HAP-1 (cell line): ENCODE results near the gene ITGB5.
"Not testable (repeated sequence)": the region's sequence is repeated elsewhere in the genome, so short reads cannot be mapped to it uniquely, and the experiment has no call there.

Source experiments
- DNase-seq, 2 experiments: peaks; one replicate each; pipeline ENCODE4 v3.0.0-alpha.2; 2016 to 2020; ENCODE audit warnings: low spot score in 2 of 2
- H3K27me3 ChIP-seq: fragments of 250-450 bp; sonication (Bioruptor Pico); 2 replicates; pipeline ENCODE4 v1.5.1; 2020; ENCODE audit warnings: low read depth, mild to moderate bottlenecking, moderate library complexity
- H3K36me3 ChIP-seq: fragments of 250-450 bp; sonication (Bioruptor Pico); replicated peaks from 2 replicates; pipeline ENCODE4 v1.5.1; 2020; ENCODE audit warnings: mild to moderate bottlenecking
- H3K4me1 ChIP-seq: fragments of 250-450 bp; sonication (Bioruptor Pico); 2 replicates; pipeline ENCODE4 v1.5.1; 2020; ENCODE audit warnings: mild to moderate bottlenecking
- H3K4me3 ChIP-seq: fragments of 250-450 bp; sonication (Bioruptor Pico); 2 replicates; pipeline ENCODE4 v1.5.1; 2020; ENCODE audit warnings: mild to moderate bottlenecking, moderate library complexity
- H3K9me3 ChIP-seq: fragments of 250-450 bp; sonication (Bioruptor Pico); 2 replicates; pipeline ENCODE4 v1.5.1; 2020; ENCODE audit warnings: mild to moderate bottlenecking, moderate library complexity
- in situ Hi-C: fragments of 300-500 bp; cut with MboI; formaldehyde crosslinking; loops from 3 replicates; pipeline ENCODE4 v1.14.3; 2020; ENCODE audit warnings: low sequenced_read_pairs, inconsistent platforms, mixed read lengths

Gene ITGB5

DNA sequence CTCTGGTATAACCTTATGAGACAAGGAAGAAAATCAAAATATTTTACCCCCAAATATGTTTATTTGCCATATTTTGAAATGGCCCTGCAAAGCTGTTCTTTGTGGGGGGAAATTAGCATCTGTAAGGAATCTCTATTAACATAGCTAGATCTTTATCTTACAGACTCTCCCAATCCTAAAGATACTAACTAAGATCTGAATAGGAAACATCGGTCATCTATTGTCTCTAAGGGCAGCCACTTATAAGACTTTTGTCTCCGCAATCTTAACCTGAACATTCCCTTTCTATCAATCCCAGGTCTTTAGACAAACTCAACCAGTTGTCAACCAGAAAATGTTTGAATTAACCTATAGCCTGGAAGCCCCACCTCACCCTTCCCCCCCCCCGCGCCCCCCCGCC, 135.7 kb downstream of the ITGB5 start:
- no peaks in the 10 kb centered on the region for H3K27me3 ChIP-seq
- H3K36me3 ChIP-seq: peaks cover 7% of the 10 kb centered on the region
- H3K9me3 ChIP-seq: no peaks in the 10 kb centered on the region
- H3K4me1 ChIP-seq: peaks cover 16% of the 10 kb centered on the region
- no peak overlapping the region for H3K4me3 ChIP-seq
- in situ Hi-C loops: no loop called here
- peak; percentile 41 to 91 for DNase-seq

DNA sequence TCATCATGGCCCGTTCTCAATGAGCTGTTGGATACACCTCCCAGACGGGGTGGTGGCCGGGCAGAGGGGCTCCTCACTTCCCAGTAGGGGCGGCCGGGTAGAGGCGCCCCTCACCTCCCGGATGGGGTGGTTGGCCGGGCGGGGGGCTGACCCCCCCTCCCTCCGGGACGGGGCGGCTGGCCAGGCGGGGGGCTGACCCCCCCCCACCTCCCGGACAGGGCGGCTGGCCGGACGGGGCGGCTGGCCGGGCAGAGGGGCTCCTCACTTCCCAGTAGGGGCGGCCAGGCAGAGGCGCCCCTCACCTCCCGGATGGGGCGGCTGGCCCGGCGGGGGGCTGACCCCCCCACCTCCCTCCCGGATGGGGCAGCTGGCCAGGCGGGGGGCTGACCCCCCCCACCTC, 137.3 kb downstream of the ITGB5 start:
- H3K27me3 ChIP-seq, in situ Hi-C loops, DNase-seq, H3K4me3 ChIP-seq, H3K9me3 ChIP-seq: not testable (repeated sequence)
- peaks cover 21% of the 10 kb centered on the region for H3K36me3 ChIP-seq
- H3K4me1 ChIP-seq: peaks cover 16% of the 10 kb centered on the region

DNA sequence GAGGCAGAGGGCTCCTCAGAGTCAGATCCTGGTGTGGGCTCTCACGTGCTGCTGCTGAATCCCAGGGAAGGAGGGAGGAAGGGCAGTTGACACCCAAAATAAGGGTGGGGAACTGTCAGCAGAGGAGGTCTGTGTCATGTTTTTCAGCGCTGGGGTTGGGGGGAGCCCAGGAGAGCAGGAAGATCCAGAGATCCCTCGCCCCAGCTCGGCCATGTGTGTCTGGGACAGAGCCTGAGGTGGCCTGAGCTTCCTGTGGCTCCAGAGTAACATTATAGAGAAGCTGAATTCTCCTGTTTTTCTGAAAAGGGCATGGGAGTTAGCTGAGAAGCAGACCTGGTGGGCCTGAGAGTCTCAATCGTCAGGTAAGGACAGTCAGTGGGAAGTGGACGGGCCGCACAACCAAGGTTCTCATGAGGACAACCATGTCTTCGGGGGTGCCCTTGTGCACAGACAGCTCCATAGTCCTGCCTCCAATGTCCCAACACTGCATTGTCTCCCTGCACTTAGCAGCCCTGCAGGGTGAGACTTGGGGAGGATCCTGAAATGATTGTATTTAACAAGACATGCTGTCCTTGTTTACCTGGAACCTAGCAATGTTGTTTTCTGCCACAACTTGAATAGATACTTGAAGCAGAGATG, 138.5 kb downstream of the ITGB5 start:
- peaks cover 33% of the 10 kb centered on the region for H3K36me3 ChIP-seq
- H3K4me1 ChIP-seq: peaks cover 16% of the 10 kb centered on the region
- H3K27me3 ChIP-seq: no peaks in the 10 kb centered on the region
- DNase-seq: no peak
- H3K9me3 ChIP-seq: no peaks in the 10 kb centered on the region
- no peak overlapping the region for H3K4me3 ChIP-seq
- in situ Hi-C loops: no loop called here

- Histone ChIP-seq H3K4me3 (no peak overlapping the region), H3K27me3 (no peaks in the 10 kb centered on the region), H3K36me3 (peaks cover 39% of the 10 kb centered on the region), H3K4me1 (peaks cover 14% of the 10 kb centered on the region), H3K9me3 (no peaks in the 10 kb centered on the region)
- in situ Hi-C loops: no loop called here
- no peak for DNase-seq
Measured at GRCh38 chr3:124747111-124747981, 139.8 kb downstream of the ITGB5 start.

- DNase-seq: no peak
- Histone ChIP-seq H3K4me1 (peaks cover 5% of the 10 kb centered on the region), H3K4me3 (no peak overlapping the region), H3K36me3 (peaks cover 55% of the 10 kb centered on the region), H3K9me3 (no peaks in the 10 kb centered on the region), H3K27me3 (no peaks in the 10 kb centered on the region)
- in situ Hi-C loops: no loop called here
Measured at GRCh38 chr3:124745756-124746155, 141.4 kb downstream of the ITGB5 start.

DNA sequence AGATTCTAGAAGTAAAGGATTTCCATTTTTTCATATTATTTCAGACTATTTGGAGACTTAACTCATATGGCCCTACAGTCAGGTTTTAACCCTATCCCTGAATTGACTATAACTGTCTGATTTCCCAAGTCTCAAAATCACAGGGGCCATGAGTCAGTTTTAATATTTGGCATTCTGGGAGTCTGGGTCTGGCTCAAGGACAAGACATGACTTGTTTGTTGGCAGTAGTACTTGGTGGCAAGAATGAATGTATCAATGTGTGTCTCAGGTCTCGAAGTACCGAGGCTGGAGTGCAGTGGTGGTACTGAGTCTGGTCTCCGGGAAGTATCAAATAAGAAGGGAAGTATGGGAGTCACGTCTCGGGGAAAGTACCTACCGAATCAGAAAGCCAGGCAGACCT, 146.1 kb downstream of the ITGB5 start:
- H3K9me3 ChIP-seq: no peaks in the 10 kb centered on the region
- H3K27me3 ChIP-seq: no peaks in the 10 kb centered on the region
- DNase-seq: no peak
- no peak overlapping the region for H3K4me3 ChIP-seq
- H3K36me3 ChIP-seq: peaks cover 87% of the 10 kb centered on the region
- H3K4me1 ChIP-seq: no peaks in the 10 kb centered on the region
- in situ Hi-C loops: no loop called here

- peaks cover 18% of the 10 kb centered on the region for H3K4me1 ChIP-seq
- peak overlapping the region; percentile 95 for H3K4me3 ChIP-seq
- peak in 1 of 2 experiments; percentile 45 for DNase-seq
- H3K27me3 ChIP-seq: peaks cover 5% of the 10 kb centered on the region
- peaks cover 24% of the 10 kb centered on the region for H3K36me3 ChIP-seq
- H3K9me3 ChIP-seq: peaks cover 3% of the 10 kb centered on the region; the same call in 1 of the 2 replicates
- in situ Hi-C loops: no loop called here
Measured at GRCh38 chr3:124731760-124732159, 155.4 kb downstream of the ITGB5 start.

DNA sequence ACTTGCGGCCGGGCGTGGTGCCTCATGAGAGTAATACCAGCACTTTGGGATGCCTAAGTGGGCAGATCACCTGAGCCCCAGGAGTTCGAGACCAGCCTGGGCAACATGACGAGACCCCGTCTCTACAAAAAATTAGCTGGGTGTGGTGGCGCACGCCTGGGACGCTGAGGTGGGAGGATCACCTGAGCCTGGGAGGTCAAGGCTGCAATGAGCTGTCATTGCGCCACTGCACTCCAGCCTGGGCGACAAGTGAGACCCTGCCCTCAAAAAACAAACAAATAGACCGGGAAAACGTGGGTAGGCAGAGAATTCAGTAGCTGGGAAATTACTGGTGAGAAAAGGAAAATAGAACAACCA, 156.2 kb downstream of the ITGB5 start:
- peaks cover 18% of the 10 kb centered on the region for H3K4me1 ChIP-seq
- in situ Hi-C loops: no loop called here
- peaks cover 5% of the 10 kb centered on the region for H3K27me3 ChIP-seq
- peaks cover 3% of the 10 kb centered on the region; the same call in 1 of the 2 replicates for H3K9me3 ChIP-seq
- H3K4me3 ChIP-seq: peak overlapping the region; percentile 95
- H3K36me3 ChIP-seq: peaks cover 20% of the 10 kb centered on the region
- peak in 1 of 2 experiments; percentile 21 for DNase-seq

DNA sequence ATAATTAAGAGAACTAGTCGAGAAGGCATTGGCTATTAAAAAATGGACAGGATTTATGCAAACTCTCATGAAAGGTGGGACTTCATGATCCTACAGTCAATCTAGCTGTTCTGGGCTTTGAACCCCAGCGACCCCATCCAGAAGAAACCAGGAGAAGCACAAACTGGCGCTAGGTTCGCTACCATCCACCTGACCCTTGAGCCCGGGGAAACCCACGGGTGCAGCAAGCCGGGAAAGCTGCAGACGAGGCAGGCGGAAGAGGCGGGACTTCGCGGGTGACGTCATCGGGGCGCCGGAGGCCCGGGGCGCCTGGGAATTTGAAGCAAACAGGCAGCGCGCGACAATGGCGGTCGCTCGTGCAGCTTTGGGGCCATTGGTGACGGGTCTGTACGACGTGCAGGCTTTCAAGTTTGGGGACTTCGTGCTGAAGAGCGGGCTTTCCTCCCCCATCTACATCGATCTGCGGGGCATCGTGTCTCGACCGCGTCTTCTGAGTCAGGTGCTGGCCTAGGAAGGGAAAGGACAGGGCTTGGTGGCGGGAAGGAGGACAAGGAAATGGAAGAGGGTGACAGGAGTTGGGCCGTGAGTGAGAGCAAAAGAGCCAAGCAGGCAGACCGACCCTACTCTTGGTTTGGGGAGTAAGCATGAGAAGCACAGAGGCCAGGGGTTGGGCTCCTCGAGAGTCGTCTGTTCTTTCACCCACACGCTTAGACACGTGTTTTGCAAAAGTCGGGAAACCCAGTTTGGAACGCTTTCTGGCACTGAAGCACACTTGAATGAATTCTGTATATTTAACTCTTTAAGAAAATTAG, 156.8 kb downstream of the ITGB5 start, which contains the start of gene UMPS:
UMPS (plus strand) TSS at position 324 of the 812 bp plus-strand sequence; CDS start at position 344, 20 bp downstream.
- H3K4me3 ChIP-seq: peak within 1 kb of the TSS; percentile 95
- in situ Hi-C loops: no loop called here
- peaks cover 3% of the 10 kb centered on the region; the same call in 1 of the 2 replicates for H3K9me3 ChIP-seq

DNA sequence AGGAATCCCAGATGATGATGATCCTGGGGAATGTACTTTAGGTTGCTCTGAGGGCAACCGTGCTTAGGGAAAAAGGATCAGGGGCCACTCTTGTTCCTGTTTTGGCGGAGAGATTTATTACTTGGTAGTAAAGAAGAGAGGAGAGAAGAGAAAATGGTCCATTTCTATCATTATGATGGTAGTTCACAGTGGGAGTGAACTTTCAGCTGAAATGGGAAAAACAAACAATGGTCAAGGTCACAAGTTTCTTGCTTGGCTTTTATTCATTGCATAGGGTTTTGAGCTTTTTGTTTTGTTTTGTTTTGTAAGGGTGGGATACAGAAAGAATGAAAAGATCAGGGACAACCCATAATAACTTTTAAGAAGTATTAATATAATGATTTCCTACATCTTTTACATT, 164.6 kb downstream of the ITGB5 start:
- Histone ChIP-seq H3K9me3 (no peaks in the 10 kb centered on the region), H3K27me3 (peaks cover 31% of the 10 kb centered on the region), H3K4me3 (no peak overlapping the region), H3K4me1 (no peaks in the 10 kb centered on the region; the same call in 1 of the 2 replicates), H3K36me3 (no peaks in the 10 kb centered on the region)
- no peak for DNase-seq
- in situ Hi-C loops: no loop called here

More for the DNA sequence above, 156.8 kb downstream of the ITGB5 start, which contains the start of gene UMPS:
- DNase-seq: peak; percentile 74 to 91
- peaks cover 18% of the 10 kb centered on the region for H3K4me1 ChIP-seq
- H3K36me3 ChIP-seq: peaks cover 15% of the 10 kb centered on the region
- H3K27me3 ChIP-seq: peaks cover 11% of the 10 kb centered on the region

DNA sequence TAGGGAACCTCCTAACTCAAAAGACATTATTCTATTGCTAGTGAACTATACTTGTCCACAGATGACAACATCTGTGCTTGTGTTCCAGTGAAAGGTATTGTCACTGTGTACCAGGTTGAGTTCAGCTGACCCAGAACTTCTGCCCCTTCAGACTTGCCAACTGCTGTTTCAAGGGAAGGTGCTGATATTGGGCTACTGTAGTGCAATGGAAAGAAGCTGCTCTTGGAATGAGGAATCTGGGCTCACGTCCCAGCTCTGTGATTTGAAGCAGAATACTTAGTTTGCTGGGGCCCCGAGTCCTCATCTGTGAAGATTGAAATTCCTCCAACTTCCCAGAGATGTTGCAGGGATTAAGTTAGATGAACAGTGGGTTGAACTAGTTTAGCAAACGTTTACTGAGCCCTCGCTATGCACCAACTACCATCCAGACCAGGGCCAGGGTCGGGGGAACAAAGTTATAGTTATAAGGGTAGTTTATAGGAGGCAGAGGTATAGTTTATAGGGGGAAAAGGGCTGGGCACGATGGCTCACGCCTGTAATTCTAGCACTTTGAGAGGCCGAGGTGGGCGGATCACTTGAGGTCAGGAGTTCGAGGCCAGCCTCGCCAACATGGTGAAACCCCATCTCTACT, 172.8 kb downstream of the ITGB5 start:
- H3K9me3 ChIP-seq: no peaks in the 10 kb centered on the region; the same call in 1 of the 2 replicates
- no peak overlapping the region for H3K4me3 ChIP-seq
- no peaks in the 10 kb centered on the region for H3K4me1 ChIP-seq
- H3K27me3 ChIP-seq: peaks cover 3% of the 10 kb centered on the region; the same call in 1 of the 2 replicates
- no peak for DNase-seq
- in situ Hi-C loops: no loop called here
- no peaks in the 10 kb centered on the region for H3K36me3 ChIP-seq
